A172 (cell line): Measurements from ENCODE around the gene CC2D1A. TPM values are rescaled to one million over a fixed set of nuclear protein-coding genes. Genes with fewer than 3 reads are reported as not detected.
A peak's percentile ranks its signal among the peaks of the same experiment; 100 is the strongest.

Experiments
- DNase-seq: peaks from one replicate; pipeline ENCODE4 v3.0.0-alpha.2; 2015; ENCODE audit warnings: low spot score
- total RNA-seq: library from RNA; depleted of rRNA; stranded (reverse); fragments of >200 nt; shearing (Covaris generic); gene quantifications from 2 replicates; pipeline ENCODE4 v1.2.3, GENCODE V29; 2014

CC2D1A gene
- total RNA-seq, 1 experiment from 2014 or later, result 30.8 TPM

GRCh38 chr19:13937479-13938300 lies 31.7 kb downstream of the CC2D1A start:
- DNase-seq, result no peak

- peak; percentile 52 for DNase-seq
Measured at GRCh38 chr19:13938301-13939064, 32.5 kb downstream of the CC2D1A start, which contains the start of gene PODNL1. PODNL1 (minus strand) TSS chr19:13938417; CDS start chr19:13938181, 236 bp downstream.

- DNase-seq, result no peak
Measured at GRCh38 chr19:13942023-13942684, 36.2 kb downstream of the CC2D1A start.

GRCh38 chr19:13946414-13946813 lies 40.4 kb downstream of the CC2D1A start:
- DNase-seq, result no peak

GRCh38 chr19:13951043-13951442 lies 45.0 kb downstream of the CC2D1A start:
- DNase-seq, result no peak

- no peak for DNase-seq
Measured at GRCh38 chr19:13951799-13952153, 45.8 kb downstream of the CC2D1A start.

GRCh38 chr19:13952154-13952930 lies 46.3 kb downstream of the CC2D1A start, which contains the start of gene DCAF15:
DCAF15 (plus strand) TSS chr19:13952509; CDS start chr19:13952513, 4 bp downstream.
- peak; percentile 100 for DNase-seq

- DNase-seq, result peak; percentile 55
Measured at GRCh38 chr19:13952931-13953531, 47.0 kb downstream of the CC2D1A start.

- no peak for DNase-seq
Measured at GRCh38 chr19:13954185-13954584, 48.2 kb downstream of the CC2D1A start.

GRCh38 chr19:13955662-13956364 lies 49.8 kb downstream of the CC2D1A start:
- no peak for DNase-seq

- DNase-seq, result no peak
Measured at GRCh38 chr19:13956365-13956744, 50.4 kb downstream of the CC2D1A start.

GRCh38 chr19:13957051-13957450 lies 51.0 kb downstream of the CC2D1A start:
- no peak for DNase-seq

GRCh38 chr19:13958043-13958442 lies 52.0 kb downstream of the CC2D1A start:
- no peak for DNase-seq

GRCh38 chr19:13959141-13959961 lies 53.4 kb downstream of the CC2D1A start:
- DNase-seq, result no peak

- DNase-seq, result no peak
Measured at GRCh38 chr19:13959962-13960862, 54.2 kb downstream of the CC2D1A start.

GRCh38 chr19:13960863-13961784 lies 55.1 kb downstream of the CC2D1A start:
- DNase-seq, result no peak
